SK-N-SH (cell line): ENCODE measurements around the gene SCAMP2.

Source experiments
- YY1 ChIP-seq: IDR thresholded peaks from 2 replicates; pipeline ENCODE4 v1.4.0; 2012; ENCODE audit warnings: low read depth, mild to moderate bottlenecking
- TF ChIP-seq, protein P1 (sequence below): fragments of 200-600 bp; sonication (generic); IDR thresholded peaks from 2 replicates; pipeline ENCODE4 v1.6.1; 2017; ENCODE audit warnings: antibody characterized with exemption, mild to moderate bottlenecking, moderate library complexity

DNA sequence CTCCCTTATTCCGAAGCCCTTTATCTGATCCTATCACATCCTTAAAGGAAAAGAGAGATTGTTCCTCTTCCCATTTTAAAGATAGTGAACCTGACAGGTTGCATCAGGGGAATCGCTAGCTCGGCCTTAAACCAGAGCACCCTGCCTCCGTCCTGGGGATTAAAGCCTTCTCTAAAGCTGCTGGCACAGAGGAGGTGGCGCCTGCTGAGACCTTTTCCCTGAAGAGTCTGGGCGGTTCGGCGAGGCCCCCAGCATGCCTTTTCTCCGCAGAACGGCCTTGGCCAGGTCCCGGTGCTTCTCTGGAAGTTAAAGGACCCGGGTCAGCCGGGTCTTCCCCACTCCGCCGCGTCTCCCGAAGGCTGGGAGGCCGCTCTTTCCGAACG lies 32.9 kb upstream of the SCAMP2 start:
- TF ChIP-seq, protein P1, sequence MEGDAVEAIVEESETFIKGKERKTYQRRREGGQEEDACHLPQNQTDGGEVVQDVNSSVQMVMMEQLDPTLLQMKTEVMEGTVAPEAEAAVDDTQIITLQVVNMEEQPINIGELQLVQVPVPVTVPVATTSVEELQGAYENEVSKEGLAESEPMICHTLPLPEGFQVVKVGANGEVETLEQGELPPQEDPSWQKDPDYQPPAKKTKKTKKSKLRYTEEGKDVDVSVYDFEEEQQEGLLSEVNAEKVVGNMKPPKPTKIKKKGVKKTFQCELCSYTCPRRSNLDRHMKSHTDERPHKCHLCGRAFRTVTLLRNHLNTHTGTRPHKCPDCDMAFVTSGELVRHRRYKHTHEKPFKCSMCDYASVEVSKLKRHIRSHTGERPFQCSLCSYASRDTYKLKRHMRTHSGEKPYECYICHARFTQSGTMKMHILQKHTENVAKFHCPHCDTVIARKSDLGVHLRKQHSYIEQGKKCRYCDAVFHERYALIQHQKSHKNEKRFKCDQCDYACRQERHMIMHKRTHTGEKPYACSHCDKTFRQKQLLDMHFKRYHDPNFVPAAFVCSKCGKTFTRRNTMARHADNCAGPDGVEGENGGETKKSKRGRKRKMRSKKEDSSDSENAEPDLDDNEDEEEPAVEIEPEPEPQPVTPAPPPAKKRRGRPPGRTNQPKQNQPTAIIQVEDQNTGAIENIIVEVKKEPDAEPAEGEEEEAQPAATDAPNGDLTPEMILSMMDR, result no peak
- TF ChIP-seq YY1, result no peak
